Measurements from ENCODE around the gene FBLIM1.
A peak's percentile ranks its signal among the peaks of the same experiment; 100 is the strongest.

Gene FBLIM1

DNA sequence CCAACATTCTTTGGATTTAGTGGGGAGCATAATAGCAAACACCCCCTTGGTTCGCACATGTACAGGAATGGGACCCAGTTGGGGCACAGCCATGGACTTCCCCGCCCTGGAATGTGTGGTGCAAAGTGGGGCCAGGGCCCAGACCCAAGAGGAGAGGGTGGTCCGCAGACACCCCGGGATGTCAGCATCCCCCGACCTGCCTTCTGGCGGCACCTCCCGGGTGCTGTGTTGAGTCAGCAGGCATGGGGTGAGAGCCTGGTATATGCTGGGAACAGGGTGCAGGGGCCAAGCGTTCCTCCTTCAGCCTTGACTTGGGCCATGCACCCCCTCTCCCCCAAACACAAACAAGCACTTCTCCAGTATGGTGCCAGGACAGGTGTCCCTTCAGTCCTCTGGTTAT lies 27.1 kb downstream of the FBLIM1 start:
- TF ChIP-seq, protein P1, sequence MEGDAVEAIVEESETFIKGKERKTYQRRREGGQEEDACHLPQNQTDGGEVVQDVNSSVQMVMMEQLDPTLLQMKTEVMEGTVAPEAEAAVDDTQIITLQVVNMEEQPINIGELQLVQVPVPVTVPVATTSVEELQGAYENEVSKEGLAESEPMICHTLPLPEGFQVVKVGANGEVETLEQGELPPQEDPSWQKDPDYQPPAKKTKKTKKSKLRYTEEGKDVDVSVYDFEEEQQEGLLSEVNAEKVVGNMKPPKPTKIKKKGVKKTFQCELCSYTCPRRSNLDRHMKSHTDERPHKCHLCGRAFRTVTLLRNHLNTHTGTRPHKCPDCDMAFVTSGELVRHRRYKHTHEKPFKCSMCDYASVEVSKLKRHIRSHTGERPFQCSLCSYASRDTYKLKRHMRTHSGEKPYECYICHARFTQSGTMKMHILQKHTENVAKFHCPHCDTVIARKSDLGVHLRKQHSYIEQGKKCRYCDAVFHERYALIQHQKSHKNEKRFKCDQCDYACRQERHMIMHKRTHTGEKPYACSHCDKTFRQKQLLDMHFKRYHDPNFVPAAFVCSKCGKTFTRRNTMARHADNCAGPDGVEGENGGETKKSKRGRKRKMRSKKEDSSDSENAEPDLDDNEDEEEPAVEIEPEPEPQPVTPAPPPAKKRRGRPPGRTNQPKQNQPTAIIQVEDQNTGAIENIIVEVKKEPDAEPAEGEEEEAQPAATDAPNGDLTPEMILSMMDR (IDR thresholded peaks at IDR 0.05), result no peak
- peak overlapping the region; percentile 67 to 77 for H3K27ac ChIP-seq
- H3K4me3 ChIP-seq, result no peak overlapping the region
- no peak for DNase-seq (ENCODE audit: low spot score)

DNA sequence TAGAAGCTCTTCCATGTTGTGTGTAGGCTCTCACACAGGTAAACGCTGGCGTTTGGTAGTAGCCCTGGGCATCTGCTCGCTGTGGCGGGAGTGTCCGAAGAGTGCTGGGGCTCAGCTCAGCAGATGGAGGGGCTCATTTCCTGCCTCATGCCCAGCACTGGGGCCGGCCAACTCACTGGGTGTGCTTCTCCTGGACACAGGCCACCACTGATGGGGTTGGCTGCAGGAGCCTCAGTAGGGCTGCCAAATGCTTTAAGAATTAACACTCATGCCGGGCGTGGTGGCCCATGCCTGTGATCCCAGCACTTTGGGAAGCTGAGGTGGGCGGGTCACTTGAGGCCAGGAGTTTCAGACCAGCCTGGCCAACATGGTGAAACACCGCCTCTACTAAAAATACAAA lies 28.0 kb downstream of the FBLIM1 start:
- DNase-seq (ENCODE audit: low spot score), result no peak
- H3K4me3 ChIP-seq, result no peak overlapping the region
- H3K27ac ChIP-seq, result peak overlapping the region; percentile 67 to 77
- TF ChIP-seq, protein P1 (IDR thresholded peaks at IDR 0.05), result no peak

DNA sequence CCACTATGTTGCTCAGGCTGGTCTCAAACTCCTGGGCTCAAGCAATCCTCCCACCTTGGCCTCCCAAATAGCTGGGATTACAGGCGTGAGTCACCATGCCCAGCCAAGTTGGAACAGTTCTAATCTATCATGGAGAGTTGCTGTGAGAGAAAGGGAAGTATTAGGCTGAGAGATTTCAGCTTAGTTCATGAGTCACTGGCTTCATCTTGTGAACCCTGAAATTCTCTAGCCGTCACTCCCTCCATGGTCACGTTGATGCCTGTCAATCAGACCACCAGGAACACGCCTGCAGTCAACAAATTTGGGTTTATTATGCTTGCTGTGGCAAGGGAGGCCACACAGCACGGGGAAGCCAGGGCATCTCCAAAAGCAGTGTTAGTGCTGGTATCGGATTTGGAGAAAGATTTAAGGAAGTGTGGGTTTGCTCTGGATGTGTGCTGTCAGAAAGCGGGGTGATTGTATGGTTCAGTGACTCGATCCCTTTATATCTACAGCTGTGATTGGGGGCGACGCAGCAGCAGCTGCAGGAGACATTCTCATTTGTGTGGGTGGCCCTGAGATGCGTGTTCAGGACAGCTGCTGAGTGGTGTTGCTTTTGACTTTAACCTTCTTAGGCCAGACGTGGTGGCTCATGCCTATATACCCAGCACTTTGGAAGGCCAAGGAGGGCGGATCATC lies 30.2 kb downstream of the FBLIM1 start:
- DNase-seq (ENCODE audit: low spot score), result no peak
- Histone ChIP-seq H3K4me3 (no peak overlapping the region), H3K27ac (peak overlapping the region; percentile 66 to 79)
- TF ChIP-seq, protein P1 (IDR thresholded peaks at IDR 0.05), result no peak

DNA sequence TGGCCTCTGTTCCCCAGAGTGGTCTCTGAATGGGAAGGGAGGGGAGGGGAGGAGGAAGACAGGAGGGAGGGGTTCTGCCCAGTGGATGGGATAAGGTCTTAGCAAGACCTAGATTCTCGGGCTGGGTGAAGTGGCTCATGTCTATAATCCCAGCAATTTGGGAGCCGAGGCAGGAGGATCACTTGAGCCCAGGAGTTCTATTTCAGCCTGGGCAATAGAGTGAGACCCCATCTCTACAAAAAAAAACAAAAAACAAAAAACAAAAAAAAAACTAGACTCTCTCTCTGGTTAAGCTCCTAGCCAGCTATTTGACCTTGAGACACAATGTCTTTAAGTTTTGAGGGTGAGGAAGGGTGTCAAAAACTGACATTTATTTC lies 37.5 kb downstream of the FBLIM1 start:
- H3K4me3 ChIP-seq, result no peak overlapping the region
- DNase-seq (ENCODE audit: low spot score), result no peak
- TF ChIP-seq, protein P1 (IDR thresholded peaks at IDR 0.05), result no peak
- peak overlapping the region; percentile 95 to 99 for H3K27ac ChIP-seq

DNA sequence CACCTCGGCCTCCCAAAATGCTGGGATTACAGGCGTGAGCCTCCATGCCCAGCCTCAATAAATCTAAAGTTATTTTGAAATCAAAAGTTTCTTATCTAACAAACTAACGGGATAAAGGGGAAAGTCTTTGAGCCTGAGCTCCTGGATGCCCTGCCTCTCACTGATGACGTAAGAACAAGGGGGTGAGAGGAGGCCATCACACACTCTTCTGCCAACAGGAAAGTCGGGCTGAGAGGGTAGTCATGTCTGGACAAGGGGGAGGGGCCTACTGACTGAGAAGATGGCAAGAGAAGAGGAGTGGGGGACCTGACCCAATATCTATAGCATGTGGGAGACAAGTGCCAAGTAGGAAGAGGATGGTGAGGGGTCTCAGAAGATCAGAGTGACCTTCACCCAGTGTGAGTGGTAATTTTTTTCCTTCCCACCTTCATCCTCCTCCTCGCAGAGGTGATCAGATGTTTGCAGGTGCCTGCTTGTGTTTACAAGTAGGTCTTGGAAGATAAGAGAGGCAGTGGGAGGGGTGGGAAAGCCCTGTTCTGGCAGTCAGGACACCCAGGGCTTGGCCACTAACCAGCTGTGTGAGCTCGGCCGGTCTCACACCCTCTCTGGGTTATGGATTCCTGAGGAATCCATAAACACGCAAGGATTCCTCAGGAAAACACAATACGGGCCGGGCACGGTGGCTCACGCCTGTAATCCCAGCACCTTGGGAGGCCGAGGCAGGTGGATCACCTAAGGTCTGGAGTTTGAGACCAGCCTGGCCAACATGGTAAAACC lies 39.2 kb downstream of the FBLIM1 start:
- TF ChIP-seq, protein P1 (IDR thresholded peaks at IDR 0.05), result no peak
- H3K27ac ChIP-seq, result peak overlapping the region; percentile 95 to 99

DNA sequence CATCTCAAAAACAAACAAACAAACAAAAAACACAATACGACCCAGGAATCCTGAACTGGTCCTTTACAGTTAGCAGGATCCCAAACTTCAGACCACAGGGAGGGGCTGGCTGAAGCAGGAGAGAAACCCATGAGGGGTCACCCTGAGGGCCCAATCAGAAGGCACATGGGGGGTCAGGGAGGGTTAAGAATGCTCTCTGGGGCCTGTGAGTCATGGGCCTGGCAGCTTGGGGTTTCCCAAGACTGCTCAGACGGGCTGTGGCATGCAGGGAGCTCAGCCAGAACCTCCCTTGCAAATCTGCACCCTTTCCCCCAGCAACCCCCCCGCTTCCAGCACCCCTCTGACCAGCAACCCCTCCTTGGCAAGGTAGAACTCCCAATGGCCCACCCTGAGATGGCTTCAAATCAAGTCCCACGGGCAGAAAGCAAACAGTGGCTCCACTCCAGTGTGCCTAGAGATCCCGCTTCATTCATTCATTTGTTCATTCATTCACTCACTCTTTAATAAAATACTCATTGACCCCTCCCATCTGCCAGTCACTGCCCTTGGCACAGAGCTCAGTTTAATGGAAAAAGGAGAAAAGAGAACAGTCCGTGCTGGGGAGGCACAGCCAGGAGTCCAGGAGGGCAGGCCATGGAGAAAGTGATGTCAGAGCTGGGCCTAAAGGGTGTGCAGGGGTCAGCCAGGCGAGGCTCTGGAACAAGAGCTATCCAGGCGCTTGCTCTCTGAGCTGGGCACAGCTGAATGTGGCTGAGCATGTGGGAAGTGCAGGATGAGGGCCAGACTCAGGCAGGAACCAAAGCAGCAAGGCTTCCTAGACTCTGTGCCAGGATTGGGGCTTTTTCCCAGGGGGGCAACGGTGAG lies 40.6 kb downstream of the FBLIM1 start:
- peak; percentile 98 for DNase-seq (ENCODE audit: low spot score)
- TF ChIP-seq, protein P1 (IDR thresholded peaks at IDR 0.05), result no peak
- H3K27ac ChIP-seq, result peak overlapping the region; percentile 95 to 99
- H3K4me3 ChIP-seq, result peak overlapping the region; percentile 18

More for the DNA sequence above, 39.2 kb downstream of the FBLIM1 start:
- no peak overlapping the region for H3K4me3 ChIP-seq
- DNase-seq (ENCODE audit: low spot score), result no peak

Measured in coronary artery (tissue), 2 donors.